HepG2 (cell line): Measurements from ENCODE around the gene TRMU. TPM values are rescaled to one million over a fixed set of nuclear protein-coding genes. Genes with fewer than 3 reads are reported as not detected.
A peak's percentile ranks its signal among the peaks of the same experiment; 100 is the strongest.

Experiments used
- ATAC-seq: fragments of 200-7000 bp; cut with Tn5 transposase; 3 replicates; pipeline ENCODE4 v1.9.1; 2020; ENCODE audit warnings: mild to moderate bottlenecking, moderate library complexity
- BruUV-seq: library from RNA; stranded (reverse); fragments of 400-500 nt; replicated peaks from 2 replicates; lab custom pipeline; 2021; lab: Mats Ljungman, UMichigan
- CTCF ChIA-PET: fragments of 300-600 bp; formaldehyde crosslinking; extraction: SDS; loops from one replicate; lab custom pipeline; 2021; ENCODE audit warnings: low total read pairs, inconsistent platforms, low intra/inter-chr PET ratio; lab: Yijun Ruan, JAX
- POLR2A ChIA-PET: fragments of 350-600 bp; sonication (Branson Sonifier 250); formaldehyde crosslinking; loops from one replicate; lab custom pipeline; 2020; ENCODE audit warnings: antibody characterized with exemption, inconsistent platforms; lab: Yijun Ruan, JAX
- DNase-seq: peaks from one replicate; pipeline ENCODE4 v3.0.0-alpha.2; 2015; ENCODE audit warnings: low spot score
- FAIRE-seq: peaks from 3 replicates; lab custom pipeline; 2011; peaks lifted over from hg19 to GRCh38; lab: Jason Lieb, UNC
- H2AFZ ChIP-seq: one replicate; pipeline ENCODE4 v1.6.1; 2011; ENCODE audit warnings: low read length, inconsistent platforms
- H3K27ac ChIP-seq: fragments of 300-600 bp; 3 replicates; pipeline ENCODE4 v1.8.0; 2011; ENCODE audit warnings: mixed run types, mild to moderate bottlenecking, mixed read lengths, low read length, inconsistent platforms; ENCODE audit not compliant: insufficient read depth; ENCODE audit errors: extremely low read length
- H3K27me3 ChIP-seq, 2 experiments: fragments of 200-600 bp in 1 of 2; 2 replicates in 1 of 2; 3 replicates in 1 of 2; pipeline versions ENCODE4 v1.6.0 to v1.8.0; 2011; ENCODE audit warnings: low read length in 2 of 2, mild to moderate bottlenecking in 2 of 2, moderate library complexity in 2 of 2, inconsistent platforms in 1 of 2; ENCODE audit not compliant: insufficient read depth in 2 of 2, control insufficient read depth in 1 of 2
- H3K36me3 ChIP-seq, 2 experiments: fragments of 200-600 bp in 1 of 2; replicated peaks in 1 of 2; 2 replicates in 1 of 2; 3 replicates in 1 of 2; pipeline versions ENCODE4 v1.5.1 to v1.8.0; 2011; ENCODE audit warnings: low read length in 2 of 2, inconsistent platforms in 1 of 2; ENCODE audit not compliant: insufficient read depth in 2 of 2, control insufficient read depth in 1 of 2
- H3K4me1 ChIP-seq: 2 replicates; pipeline ENCODE4 v1.5.1; 2012; ENCODE audit warnings: low read length, inconsistent platforms; ENCODE audit not compliant: insufficient read depth
- H3K4me2 ChIP-seq: 2 replicates; pipeline ENCODE4 v1.6.0; 2011; ENCODE audit warnings: low read depth, low read length, inconsistent platforms
- H3K4me3 ChIP-seq, 3 experiments: fragments of 200-600 bp in 1 of 3; sonication (generic), shearing (Covaris generic) in 1 of 3; replicated peaks in 1 of 3; 2 replicates each; pipeline ENCODE4 v1.5.1; 2011 to 2016; ENCODE audit warnings: low read length in 3 of 3, inconsistent platforms in 2 of 3, low read depth in 2 of 3, mild to moderate bottlenecking in 2 of 3, control low read depth in 1 of 3, mixed read lengths in 1 of 3; ENCODE audit not compliant: insufficient read depth in 1 of 3
- H3K79me2 ChIP-seq: one replicate; pipeline ENCODE4 v1.6.1; 2011; ENCODE audit warnings: low read length, inconsistent platforms; ENCODE audit not compliant: insufficient read depth
- H3K9ac ChIP-seq: 2 replicates; pipeline ENCODE4 v1.6.0; 2011; ENCODE audit warnings: mild to moderate bottlenecking, low read depth, low read length, inconsistent platforms; ENCODE audit not compliant: insufficient read depth
- H3K9me3 ChIP-seq: 2 replicates; pipeline ENCODE4 v1.5.1; 2012; ENCODE audit warnings: mild to moderate bottlenecking, low read length
- H4K20me1 ChIP-seq: 2 replicates; pipeline ENCODE4 v1.6.0; 2011; ENCODE audit warnings: inconsistent platforms, mild to moderate bottlenecking, low read length, moderate library complexity; ENCODE audit not compliant: insufficient read depth
- MATR3 ChIP-seq: sonication (generic); formaldehyde crosslinking; IDR thresholded peaks from 2 replicates; pipeline ENCODE4 v1.4.0; 2020; ENCODE audit warnings: missing genetic modification reagents
- NFYB ChIP-seq: sonication (generic); formaldehyde crosslinking; IDR thresholded peaks from 2 replicates; pipeline ENCODE4 v1.4.0; 2020; ENCODE audit warnings: missing genetic modification reagents
- PHF21A ChIP-seq: sonication (generic); formaldehyde crosslinking; IDR thresholded peaks from 2 replicates; pipeline ENCODE4 v1.5.0; 2020; ENCODE audit warnings: mild to moderate bottlenecking, missing genetic modification reagents
- ZBTB7A ChIP-seq: sonication (generic); formaldehyde crosslinking; IDR thresholded peaks from 2 replicates; pipeline ENCODE4 v1.8.0; 2022; ENCODE audit warnings: mild to moderate bottlenecking, missing genetic modification reagents
- ZNF546 ChIP-seq: sonication (generic); formaldehyde crosslinking; conservative IDR thresholded peaks from 2 replicates; pipeline ENCODE4 v1.8.1; 2023; ENCODE audit warnings: mild to moderate bottlenecking, missing genetic modification reagents
- ZNF619 ChIP-seq: sonication (generic); formaldehyde crosslinking; IDR thresholded peaks from 2 replicates; pipeline ENCODE4 v1.4.0; 2020; ENCODE audit warnings: mild to moderate bottlenecking, missing genetic modification reagents
- WGBS: methylation state at CpG from one replicate; pipeline ENCODE4 v1.1.6; 2017; ENCODE audit warnings: low lambda C conversion rate; 5-methylcytosine and 5-hydroxymethylcytosine counted together
- in situ Hi-C: cut with HindIII; loops from 2 replicates; pipeline ENCODE4 v1.10.0; 2017; ENCODE audit warnings: low pct_unique_long_range_greater_than_20kb; ENCODE audit not compliant: extremely low pct_ligation_motif_present
- intact Hi-C: fragments of 100-400 bp; cut with micrococcal nuclease; formaldehyde crosslinking; loops from one replicate; pipeline ENCODE4 v1.10.0; 2022; ENCODE audit not compliant: unreplicated experiment
- polyA plus RNA-seq, 8 experiments: library from polyadenylated mRNA; depleted of rRNA in 3 of 8; stranded (reverse) in 7 of 8; unstranded in 1 of 8; fragments of >200 nt; fragmentation: Illumina TruSeq in 4 of 8; extraction: Trizol in 4 of 8; gene quantifications; 2 replicates each; pipeline versions ENCODE4 v1.2.1 to v1.2.3, GENCODE V29; 2011 to 2016; ENCODE audit warnings: low read depth in 4 of 8, missing spikeins in 1 of 8, mixed read lengths in 1 of 8; ENCODE audit not compliant: insufficient read depth in 1 of 8
- total RNA-seq, 5 experiments: library from RNA; depleted of rRNA; stranded (reverse); fragments of >200 nt; fragmentation: Illumina TruSeq; extraction: Trizol; gene quantifications; 2 replicates each; pipeline ENCODE4 v1.2.3, GENCODE V29; 2016; ENCODE audit warnings: low read depth in 1 of 5
- TF ChIP-seq, protein P1 (sequence below): sonication (generic); formaldehyde crosslinking; IDR thresholded peaks from 2 replicates; pipeline ENCODE4 v1.8.1; 2023; ENCODE audit warnings: mild to moderate bottlenecking, missing genetic modification reagents, borderline replicate concordance

Gene TRMU
- total and polyA plus RNA-seq, 2 of the 13 experiments (the other 11 are each of a cell fraction or from before 2014, with no cell fraction given): 31.0 to 50.2 TPM

DNA sequence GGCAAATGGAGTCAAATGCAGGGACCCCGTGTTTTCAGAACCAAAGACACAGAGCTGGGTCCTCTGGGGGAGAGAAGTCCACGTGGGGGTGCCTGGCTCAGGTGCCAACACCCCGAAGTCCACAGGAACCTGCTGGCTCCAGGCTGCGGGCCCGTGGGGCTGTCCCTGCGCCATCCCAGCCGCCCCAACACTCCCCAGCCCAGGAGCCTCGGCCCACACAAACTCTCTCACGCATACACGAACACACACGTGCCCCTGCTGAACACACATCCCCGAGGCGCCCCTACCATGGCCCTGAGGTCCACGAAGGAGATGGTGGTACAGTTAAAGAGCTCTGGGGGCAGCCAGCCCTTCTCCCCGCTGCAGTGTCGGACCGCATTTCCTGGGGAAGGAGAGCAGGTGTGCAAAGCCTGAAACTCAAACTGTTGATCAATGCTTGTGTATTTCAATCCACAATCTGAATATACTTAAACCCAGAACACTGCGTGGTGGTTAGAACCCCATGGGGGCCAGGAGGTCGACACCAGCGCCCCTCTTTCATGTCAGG lies 54.7 kb downstream of the TRMU start:
- 59% methylated on average over 7 of the region's 20 CpGs for WGBS
- Histone ChIP-seq H3K79me2 (no peaks in the 10 kb centered on the region), H3K36me3 (no peaks in the 10 kb centered on the region), H3K4me2 (peak overlapping the region; percentile 83), H4K20me1 (no peaks in the 10 kb centered on the region), H3K9ac (peak overlapping the region; percentile 67), H3K4me3 (peak overlapping the region in 1 of 3 experiments; percentile 58; a peak in 3 of 6 replicates), H3K9me3 (no peaks in the 10 kb centered on the region), H3K4me1 (peaks cover 21% of the 10 kb centered on the region), H3K27me3 (no peaks in the 10 kb centered on the region), H2AFZ (no peak overlapping the region), H3K27ac (no peak overlapping the region)
- DNase-seq (no peak), ATAC-seq (peak; percentile 10), FAIRE-seq (no peak)
- TF ChIP-seq, protein P1, sequence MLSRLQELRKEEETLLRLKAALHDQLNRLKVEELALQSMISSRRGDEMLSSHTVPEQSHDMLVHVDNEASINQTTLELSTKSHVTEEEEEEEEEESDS (CRISPR knock-in tag): no peak
- TF ChIP-seq ZNF619 (CRISPR knock-in tag) (no peak), ZNF546 (no peak), MATR3 (CRISPR knock-in tag) (no peak), PHF21A (0 out of 2 replicates have a peak, but pooled peaks have one; percentile 12), NFYB (CRISPR knock-in tag) (no peak), ZBTB7A (CRISPR knock-in tag) (0 out of 2 replicates have a peak, but pooled peaks have one; percentile 55)
- ChIA-PET POLR2A (interaction anchor here (1.2 to 2.3 kb wide), 2 partner anchors 12 to 22 kb away, joined by 7 to 9 read pairs; no protein-coding TSS in a partner anchor), CTCF (interaction anchor here (0.8 to 2.5 kb wide), 4 partner anchors 20 to 152 kb away, joined by 3 to 48 read pairs (median 15); no protein-coding TSS in a partner anchor)
- intact Hi-C loops (loop anchor here (1.0 kb wide), 1 partner anchor 23 kb away; no protein-coding TSS in a partner anchor), in situ Hi-C loops (loop anchor here (5.0 kb wide), 1 partner anchor 33 kb away; no protein-coding TSS in a partner anchor)
- BruUV-seq: no TSS peak
